CMK (cell line): ENCODE results near the gene FNDC3B.

Experiments used
- DNase-seq: peaks from one replicate; pipeline ENCODE4 v3.0.0-alpha.2; 2010; ENCODE audit warnings: low read depth

Gene FNDC3B

GRCh38 chr3:172449466-172450149 is 410.2 kb downstream of the FNDC3B start:
- no peak for DNase-seq
